ENCODE measurements around the gene SLC25A51.

GRCh38 chr9:37859043-37859442, 44.9 kb downstream of the SLC25A51 start:
- TF ChIP-seq CTCF (IDR thresholded peaks at IDR 0.05) (no peak), POLR2A (IDR thresholded peaks at IDR 0.05) (no peak), POLR2AphosphoS5 (IDR thresholded peaks at IDR 0.05) (no peak)

Data from prostate gland (tissue), 2 donors.